ENCODE measurements around the gene USP4.
"Not testable (repeated sequence)": the region's sequence is repeated elsewhere in the genome, so short reads cannot be mapped to it uniquely, and the experiment has no call there.

Gene USP4

GRCh38 chr3:49244581-49245205 lies 95.2 kb downstream of the USP4 start:
- DNase-seq, result no peak

DNA sequence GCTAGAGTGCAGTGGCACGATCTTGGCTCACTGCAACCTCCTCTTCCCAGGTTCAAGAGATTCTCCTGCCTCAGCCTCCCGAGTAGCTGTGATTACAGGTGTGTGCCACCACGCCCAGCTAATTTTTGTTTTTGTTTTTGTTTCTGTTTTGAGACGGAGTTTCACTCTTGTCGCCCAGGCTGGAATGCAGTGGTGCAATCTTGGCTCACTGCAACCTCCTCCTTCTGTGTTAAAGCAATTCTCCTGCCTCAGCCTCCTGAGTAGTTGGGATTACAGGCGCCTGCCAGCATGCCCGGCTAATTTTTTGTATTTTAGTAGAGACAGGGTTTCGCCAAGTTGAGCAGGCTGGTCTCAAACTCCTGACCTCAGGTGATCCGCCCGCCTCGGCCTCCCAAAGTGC lies 99.8 kb downstream of the USP4 start:
- not testable (repeated sequence) for DNase-seq

DNA sequence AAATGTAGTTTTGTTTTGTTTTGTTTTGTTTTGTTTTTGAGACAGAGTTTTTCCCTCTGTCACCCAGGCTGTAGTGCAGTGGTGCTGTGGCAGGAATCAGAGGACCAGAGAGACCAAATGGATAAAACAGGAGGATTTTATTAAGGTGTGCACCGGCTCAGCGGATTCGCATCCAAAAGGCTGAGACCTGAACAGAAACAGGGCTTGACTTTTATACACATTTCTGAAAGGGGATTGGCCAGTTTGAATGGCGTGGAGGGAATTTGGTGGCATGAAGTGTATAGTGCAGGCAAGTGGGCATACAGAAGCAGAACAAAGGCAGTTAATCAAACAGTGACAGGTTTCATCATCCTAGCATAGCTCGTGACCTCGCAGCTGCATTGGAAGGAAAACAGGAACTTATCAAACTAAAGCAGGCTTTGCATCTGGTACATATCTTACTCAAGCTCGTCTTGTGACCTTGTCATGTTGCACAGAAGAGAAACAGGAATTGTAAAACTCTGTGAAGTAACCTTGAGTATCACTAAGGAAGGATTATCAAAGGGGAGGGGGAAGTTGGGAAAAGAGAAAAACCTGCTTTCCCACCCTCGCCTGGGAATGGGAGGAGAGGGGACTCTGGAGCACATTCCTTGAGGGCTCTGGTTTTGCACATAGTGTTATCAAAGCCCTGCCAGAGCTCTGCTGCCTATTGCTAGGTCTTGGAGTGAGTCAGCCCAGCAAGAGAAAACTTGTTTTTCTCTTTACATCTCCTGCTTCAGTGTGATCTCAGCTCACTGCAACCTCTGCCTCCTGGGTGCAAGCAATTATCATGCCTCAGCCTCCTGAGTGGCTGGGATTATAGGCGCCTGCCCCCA lies 101.4 kb downstream of the USP4 start:
- DNase-seq, result no peak

DNA sequence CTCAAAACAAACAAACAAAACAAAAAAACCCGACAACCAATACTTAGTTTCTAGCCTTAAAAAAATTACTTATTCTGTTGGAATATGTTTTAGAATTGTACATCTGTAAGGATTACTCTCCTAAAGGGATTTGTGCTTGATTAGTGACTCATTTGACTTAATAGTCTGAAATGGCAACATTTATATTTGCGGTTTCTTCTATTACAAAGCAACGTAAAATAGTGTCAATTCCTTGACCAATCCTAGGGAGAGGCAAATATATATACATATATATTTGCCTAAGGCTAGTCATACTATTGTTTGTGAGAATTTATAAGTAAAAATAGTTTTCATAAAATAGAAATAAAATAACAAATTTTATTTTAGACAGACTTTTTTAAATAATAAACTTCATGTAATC lies 102.5 kb downstream of the USP4 start:
- no peak for DNase-seq

DNA sequence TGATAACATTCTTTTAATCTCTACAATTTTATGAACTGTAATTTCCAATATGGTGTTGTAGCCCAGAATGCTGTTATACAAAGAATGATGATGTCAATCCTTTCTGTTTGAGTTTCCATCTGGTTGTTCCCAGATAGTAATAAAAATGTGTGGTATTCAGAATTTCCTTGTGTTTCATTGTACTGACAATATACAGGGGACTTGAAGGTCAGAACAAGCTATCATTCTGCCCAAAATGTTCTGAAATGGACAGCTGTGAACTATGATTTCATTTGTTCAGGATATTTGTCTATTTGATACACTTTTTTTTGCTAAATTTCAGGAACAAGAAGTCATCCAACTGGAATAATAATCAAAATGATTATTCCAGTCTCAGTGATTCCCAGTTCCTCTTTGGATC lies 103.6 kb downstream of the USP4 start:
- DNase-seq, result no peak

DNA sequence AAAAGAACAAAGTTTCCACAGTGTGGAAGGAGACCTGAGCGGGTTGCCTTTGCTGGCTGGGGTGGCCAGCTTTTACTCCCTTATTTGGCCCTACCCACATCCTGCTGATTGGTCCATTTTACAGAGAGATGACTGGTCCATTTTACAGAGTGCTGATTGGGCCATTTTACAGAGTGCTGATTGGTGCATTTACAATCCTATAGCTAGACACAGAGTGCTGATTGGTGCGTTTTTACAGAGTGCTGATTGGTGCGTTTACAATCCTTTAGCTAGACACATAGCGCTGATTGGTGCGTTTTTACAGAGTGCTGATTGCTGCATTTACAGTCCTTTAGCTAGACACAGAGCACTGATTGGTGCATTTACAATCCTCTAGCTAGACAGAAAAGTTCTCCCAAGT lies 111.0 kb downstream of the USP4 start:
- DNase-seq, result not testable (repeated sequence)

All from NCI-H1417 treated with DMSO at 0.1 percent for 48 hours (cell line).